DOHH2 (cell line): Measurements from ENCODE around the gene NPLOC4.

Experiments used
- CTCF ChIP-seq: fragments of 200-600 bp; sonication (generic); IDR thresholded peaks from one replicate; pipeline ENCODE4 v1.5.1; 2014; ENCODE audit warnings: antibody characterized with exemption, mild to moderate bottlenecking, low read depth, low read length; ENCODE audit not compliant: poor library complexity, severe bottlenecking
- EZH2phosphoT487 ChIP-seq: fragments of 200-600 bp; sonication (generic); IDR thresholded peaks from 2 replicates; pipeline ENCODE4 v1.6.1; 2017; ENCODE audit warnings: borderline replicate concordance, mild to moderate bottlenecking, antibody characterized with exemption, low read length, moderate library complexity, mixed read lengths

- no peak for TF ChIP-seq CTCF
- no peak for TF ChIP-seq EZH2phosphoT487
Measured at GRCh38 chr17:81541123-81541522, 95.8 kb downstream of the NPLOC4 start.
